ENCODE measurements around the gene BTLA. TPM values are rescaled to one million over a fixed set of nuclear protein-coding genes. Genes with fewer than 3 reads are reported as not detected.

BTLA gene
- total and polyA plus RNA-seq, 10 of the 15 experiments (the other 5 are each of a cell fraction or from before 2014, with no cell fraction given) = 55.4 to 134 (median 84.2) TPM

GRCh38 chr3:112491373-112491772 lies 7.9 kb downstream of the BTLA start:
- no peak for FAIRE-seq
- TF ChIP-seq CBFB (IDR thresholded peaks at IDR 0.05; ENCODE audit: low read depth) (no peak), MEF2A (IDR thresholded peaks at IDR 0.05; ENCODE audit: insufficient read depth, low read depth, low read length) (no peak), ZNF687 (IDR thresholded peaks at IDR 0.05) (peak; percentile 15; the same call in 1 of the 2 replicates), ZZZ3 (IDR thresholded peaks at IDR 0.05; ENCODE audit: control insufficient read depth, insufficient read length, low read depth) (no peak), MTA3 (IDR thresholded peaks at IDR 0.05; ENCODE audit: borderline replicate concordance, low read length) (0 out of 2 replicates have a peak, but pooled peaks have one; percentile 28), SMAD1 (IDR thresholded peaks at IDR 0.05; ENCODE audit: low read depth, partially characterized antibody) (no peak), HDGF (IDR thresholded peaks at IDR 0.05) (no peak), NR2F1 (conservative IDR thresholded peaks at IDR 0.05) (0 out of 2 replicates have a peak, but pooled peaks have one; percentile 38), KAT2A (conservative IDR thresholded peaks at IDR 0.05; ENCODE audit: control insufficient read depth, low read depth, low read length) (no peak), PAX5 (IDR thresholded peaks at IDR 0.05; ENCODE audit: borderline replicate concordance, low read depth, low read length) (no peak), POLR2AphosphoS2 (IDR thresholded peaks at IDR 0.05; ENCODE audit: low read depth, low read length) (no peak)
- ChIA-PET POLR2A (interaction anchor here (0.6 to 3.5 kb wide), 11 partner anchors 10 to 377 kb away, joined by 3 to 23 read pairs (median 4); partner anchors contain the start of gene CD200), RAD21 (ENCODE audit: unreplicated experiment) (interaction anchor here (0.8 to 14.4 kb wide), 11 partner anchors 8 to 380 kb away, joined by 3 to 262 read pairs (median 18); partner anchors contain the start of genes BTLA, CD200, GCSAM and SLC9C1), CTCF (interaction anchor here (1.0 to 4.2 kb wide), 7 partner anchors 12 to 377 kb away, joined by 3 to 24 read pairs (median 6); no protein-coding TSS in a partner anchor), SMC1A (ENCODE audit: uncharacterized antibody, unreplicated experiment) (interaction anchor here (0.9 to 9.7 kb wide), 15 partner anchors 10 to 380 kb away, joined by 3 to 93 read pairs (median 8); partner anchors contain the start of genes BTLA, CD200 and SLC9C1)
- H3K4me2 ChIP-seq (ENCODE audit: control insufficient read depth, insufficient read depth) = peak overlapping the region; percentile 98
- no peaks in the 10 kb centered on the region; a peak in 1 of 4 replicates for H3K36me3 ChIP-seq (ENCODE audit: control insufficient read depth in 2 of 2, insufficient read depth in 2 of 2, low read length in 1 of 2)
- intact Hi-C loops (cut with micrococcal nuclease; ENCODE audit: unreplicated experiment) = loop anchor here (2.0 to 10.0 kb wide), 2 partner anchors 23 to 357 kb away; partner anchors contain the start of gene GCSAM
- ATAC-seq = peak; percentile 8; the same call in 2 of the 3 replicates
- H4K20me1 ChIP-seq (ENCODE audit: control insufficient read depth, insufficient read depth) = no peaks in the 10 kb centered on the region
- H3K9ac ChIP-seq (ENCODE audit: control insufficient read depth, insufficient read depth, low read length) = peak overlapping the region; percentile 49
- in situ Hi-C loops (cut with MboI) = no loop called here
- H3K27ac ChIP-seq (ENCODE audit: control insufficient read depth, insufficient read depth) = peak overlapping the region; percentile 97
- peaks cover 5% of the 10 kb centered on the region for H3K9me3 ChIP-seq (replicated peaks; ENCODE audit: control insufficient read depth, insufficient read depth, low read length)
- H3K4me1 ChIP-seq (ENCODE audit: control insufficient read depth, insufficient read depth, low read length) = peaks cover 13% of the 10 kb centered on the region; the same call in 1 of the 2 replicates
- BruUV-seq (replicated peaks) = no TSS peak
- H3K27me3 ChIP-seq (replicated peaks in 1 of 2; ENCODE audit: control insufficient read depth in 2 of 2, insufficient read depth in 2 of 2, low read length in 1 of 2) = no peaks in the 10 kb centered on the region
- DNase-seq (ENCODE audit: low read depth, low spot score) = no peak
- peak overlapping the region; percentile 58; the same call in 1 of the 2 replicates for H3K4me3 ChIP-seq
- peaks cover 96% of the 10 kb centered on the region for H3K79me2 ChIP-seq (ENCODE audit: control insufficient read depth, insufficient read depth, low read length)
- no peak overlapping the region for H2AFZ ChIP-seq (ENCODE audit: control insufficient read depth, low read depth, low read length)
